HepG2 (cell line): ENCODE data around the gene HTRA2. TPM values are rescaled to one million over a fixed set of nuclear protein-coding genes. Genes with fewer than 3 reads are reported as not detected.

Experiments used
- ATF6 ChIP-seq: sonication (generic); formaldehyde crosslinking; conservative IDR thresholded peaks from 2 replicates; pipeline ENCODE4 v1.4.0; 2020; ENCODE audit warnings: missing genetic modification reagents
- CEBPB ChIP-seq: IDR thresholded peaks from 2 replicates; pipeline ENCODE4 v1.6.1; 2011; ENCODE audit warnings: low read depth, low read length, improper control_type of control experiment, borderline replicate concordance
- CHCHD3 ChIP-seq: sonication (generic); formaldehyde crosslinking; IDR thresholded peaks from 2 replicates; pipeline ENCODE4 v1.8.0; 2022; ENCODE audit warnings: mild to moderate bottlenecking, missing genetic modification reagents, moderate library complexity
- EHMT2 ChIP-seq: fragments of 200-600 bp; sonication (generic); IDR thresholded peaks from 2 replicates; pipeline ENCODE4 v1.7.0; 2017; ENCODE audit warnings: antibody characterized with exemption, low read depth, low read length, borderline replicate concordance
- IRF2 ChIP-seq: IDR thresholded peaks from 2 replicates; pipeline ENCODE4 v1.6.1; 2018; ENCODE audit warnings: missing genetic modification reagents, missing compliant biosample characterization
- NR0B2 ChIP-seq: sonication (generic); formaldehyde crosslinking; IDR thresholded peaks from 2 replicates; pipeline ENCODE4 v1.4.0; 2020; ENCODE audit warnings: mild to moderate bottlenecking, missing genetic modification reagents
- RARA ChIP-seq: IDR thresholded peaks from 2 replicates; pipeline ENCODE4 v1.6.1; 2016; ENCODE audit warnings: missing genetic modification reagents, missing compliant biosample characterization
- SETDB1 ChIP-seq: sonication (generic); formaldehyde crosslinking; IDR thresholded peaks from 2 replicates; pipeline ENCODE4 v1.5.1; 2020; ENCODE audit warnings: missing genetic modification reagents, mild to moderate bottlenecking, borderline replicate concordance
- TFAP4 ChIP-seq: sonication (generic); IDR thresholded peaks from 2 replicates; pipeline ENCODE4 v1.6.1; 2016; ENCODE audit warnings: low read depth, borderline replicate concordance
- TMF1 ChIP-seq: sonication (generic); formaldehyde crosslinking; IDR thresholded peaks from 2 replicates; pipeline ENCODE4 v1.8.1; 2022; ENCODE audit warnings: low read depth, missing genetic modification reagents
- ZFP36L1 ChIP-seq: sonication (generic); formaldehyde crosslinking; IDR thresholded peaks from 2 replicates; pipeline ENCODE4 v1.8.0; 2022; ENCODE audit warnings: mild to moderate bottlenecking, missing genetic modification reagents, moderate library complexity
- ZFP91 ChIP-seq: sonication (generic); formaldehyde crosslinking; IDR thresholded peaks from 2 replicates; pipeline ENCODE4 v1.9.0; 2022; ENCODE audit warnings: missing genetic modification reagents, mild to moderate bottlenecking, borderline replicate concordance
- ZNF20 ChIP-seq: sonication (generic); formaldehyde crosslinking; IDR thresholded peaks from 2 replicates; pipeline ENCODE4 v1.4.0; 2020; ENCODE audit warnings: mild to moderate bottlenecking, moderate library complexity, missing genetic modification reagents
- ZNF33A ChIP-seq: sonication (generic); formaldehyde crosslinking; IDR thresholded peaks from 2 replicates; pipeline ENCODE4 v1.5.1; 2020; ENCODE audit warnings: missing genetic modification reagents, mild to moderate bottlenecking, moderate library complexity, borderline replicate concordance
- ZNF44 ChIP-seq: sonication (generic); formaldehyde crosslinking; IDR thresholded peaks from 2 replicates; pipeline ENCODE4 v1.5.1; 2020; ENCODE audit warnings: mild to moderate bottlenecking, missing genetic modification reagents
- ZNF460 ChIP-seq: sonication (generic); formaldehyde crosslinking; IDR thresholded peaks from 2 replicates; pipeline ENCODE4 v1.5.1; 2020; ENCODE audit warnings: missing genetic modification reagents, mild to moderate bottlenecking, borderline replicate concordance
- ZNF776 ChIP-seq: sonication (generic); formaldehyde crosslinking; IDR thresholded peaks from 2 replicates; pipeline ENCODE4 v1.4.0; 2020; ENCODE audit warnings: mild to moderate bottlenecking, missing genetic modification reagents
- ZNF816 ChIP-seq: sonication (generic); formaldehyde crosslinking; IDR thresholded peaks from 2 replicates; pipeline ENCODE4 v1.8.0; 2022; ENCODE audit warnings: missing genetic modification reagents, mild to moderate bottlenecking, borderline replicate concordance
- ZNF839 ChIP-seq: sonication (generic); formaldehyde crosslinking; IDR thresholded peaks from 2 replicates; pipeline ENCODE4 v1.4.0; 2020; ENCODE audit warnings: missing genetic modification reagents, mild to moderate bottlenecking, borderline replicate concordance
- ZSCAN29 ChIP-seq: sonication (generic); formaldehyde crosslinking; conservative IDR thresholded peaks from 2 replicates; pipeline ENCODE4 v1.4.0; 2020; ENCODE audit warnings: mild to moderate bottlenecking, missing genetic modification reagents
- polyA plus RNA-seq, 8 experiments: library from polyadenylated mRNA; depleted of rRNA in 3 of 8; stranded (reverse) in 7 of 8; unstranded in 1 of 8; fragments of >200 nt; fragmentation: Illumina TruSeq in 4 of 8; extraction: Trizol in 4 of 8; gene quantifications; 2 replicates each; pipeline versions ENCODE4 v1.2.1 to v1.2.3, GENCODE V29; 2011 to 2016; ENCODE audit warnings: low read depth in 4 of 8, missing spikeins in 1 of 8, mixed read lengths in 1 of 8; ENCODE audit not compliant: insufficient read depth in 1 of 8
- total RNA-seq, 5 experiments: library from RNA; depleted of rRNA; stranded (reverse); fragments of >200 nt; fragmentation: Illumina TruSeq; extraction: Trizol; gene quantifications; 2 replicates each; pipeline ENCODE4 v1.2.3, GENCODE V29; 2016; ENCODE audit warnings: low read depth in 1 of 5
- TF ChIP-seq, protein P1 (sequence below): sonication (generic); formaldehyde crosslinking; IDR thresholded peaks from 2 replicates; pipeline ENCODE4 v1.5.1; 2020; ENCODE audit warnings: missing genetic modification reagents, mild to moderate bottlenecking, borderline replicate concordance

Gene HTRA2
- total and polyA plus RNA-seq, 2 of the 13 experiments (the other 11 are each of a cell fraction or from before 2014, with no cell fraction given), result 47.7 to 50.3 TPM

GRCh38 chr2:74525717-74526648 is 3.8 kb upstream of the HTRA2 start, which contains the start of gene DQX1 (continued):
- TF ChIP-seq ZNF816 (no peak), ZNF776 (CRISPR knock-in tag) (no peak), ZFP36L1 (peak; percentile 29; the same call in 1 of the 2 replicates), TMF1 (no peak), IRF2 (CRISPR knock-in tag) (peak; percentile 91), NR0B2 (CRISPR knock-in tag) (no peak), RARA (CRISPR knock-in tag) (peak; percentile 54), ZSCAN29 (no peak), SETDB1 (CRISPR knock-in tag) (no peak), EHMT2 (no peak), ZFP91 (CRISPR knock-in tag) (no peak; the same call in 1 of the 2 replicates), ATF6 (CRISPR knock-in tag) (no peak), CEBPB (no peak), ZNF839 (CRISPR knock-in tag) (no peak), ZNF460 (no peak), CHCHD3 (CRISPR knock-in tag) (no peak), TFAP4 (no peak; the same call in 1 of the 2 replicates), ZNF20 (CRISPR knock-in tag) (no peak), ZNF33A (no peak), ZNF44 (no peak)
- TF ChIP-seq, protein P1, sequence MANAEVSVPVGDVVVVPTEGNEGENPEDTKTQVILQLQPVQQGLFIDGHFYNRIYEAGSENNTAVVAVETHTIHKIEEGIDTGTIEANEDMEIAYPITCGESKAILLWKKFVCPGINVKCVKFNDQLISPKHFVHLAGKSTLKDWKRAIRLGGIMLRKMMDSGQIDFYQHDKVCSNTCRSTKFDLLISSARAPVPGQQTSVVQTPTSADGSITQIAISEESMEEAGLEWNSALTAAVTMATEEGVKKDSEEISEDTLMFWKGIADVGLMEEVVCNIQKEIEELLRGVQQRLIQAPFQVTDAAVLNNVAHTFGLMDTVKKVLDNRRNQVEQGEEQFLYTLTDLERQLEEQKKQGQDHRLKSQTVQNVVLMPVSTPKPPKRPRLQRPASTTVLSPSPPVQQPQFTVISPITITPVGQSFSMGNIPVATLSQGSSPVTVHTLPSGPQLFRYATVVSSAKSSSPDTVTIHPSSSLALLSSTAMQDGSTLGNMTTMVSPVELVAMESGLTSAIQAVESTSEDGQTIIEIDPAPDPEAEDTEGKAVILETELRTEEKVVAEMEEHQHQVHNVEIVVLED (CRISPR knock-in tag), result peak; percentile 45
